Measurements from ENCODE around the gene DHH. TPM values are rescaled to one million over a fixed set of nuclear protein-coding genes. Genes with fewer than 3 reads are reported as not detected.

DHH gene
- total and polyA plus RNA-seq, 9 of the 15 experiments (the other 6 are each of a cell fraction or from before 2014, with no cell fraction given), result 0.07 to 2.6 (median 0.54) TPM

DNA sequence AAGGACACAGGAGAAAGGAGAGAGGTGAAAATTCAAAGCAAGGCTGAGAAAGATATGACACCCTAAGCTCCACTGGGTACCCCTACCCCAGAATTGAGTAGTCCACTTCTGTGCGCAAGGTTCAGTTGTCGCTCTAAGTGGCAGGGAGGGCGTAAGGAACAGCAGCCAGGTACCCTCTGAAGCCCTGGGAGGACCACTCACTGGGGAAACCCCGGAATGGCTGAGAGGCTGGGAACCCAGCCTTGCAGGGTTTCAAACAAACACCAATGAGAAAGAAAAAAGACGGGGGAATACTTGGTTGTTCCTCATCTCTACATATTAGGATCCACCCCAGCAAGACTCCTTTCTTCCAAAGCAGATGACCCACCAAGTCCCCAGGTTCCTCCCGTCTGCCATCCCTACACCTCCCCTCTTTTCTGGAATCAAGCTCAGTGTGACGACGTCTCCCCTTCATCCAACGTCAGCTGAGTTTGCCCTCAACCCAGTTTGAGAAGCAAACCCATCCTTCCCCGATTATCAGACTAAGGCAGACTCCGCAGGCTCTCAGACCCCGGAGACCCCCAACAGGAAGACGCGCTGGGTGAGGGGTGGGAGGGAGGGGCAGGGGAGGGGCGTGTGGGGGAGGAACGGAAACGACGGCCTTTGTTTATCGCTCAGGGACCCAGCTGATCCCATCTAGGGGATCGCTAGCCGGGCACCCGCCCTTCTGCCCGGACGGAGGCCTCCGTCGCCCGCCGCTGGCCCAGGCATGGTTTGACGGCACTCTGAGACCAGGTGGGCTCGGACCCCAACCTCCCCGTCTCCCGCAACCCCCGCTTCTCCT, 15.3 kb upstream of the DHH start (continued):
- 0 out of 4 replicates have a peak, but pooled peaks of 1 of the 2 experiments have one; percentile 33 for TF ChIP-seq FOXA3 (CRISPR knock-in tag; conservative IDR thresholded peaks at IDR 0.05 in 1 of 2, IDR thresholded peaks at IDR 0.05 in 1 of 2)
- TF ChIP-seq SIRT6 (IDR thresholded peaks at IDR 0.05; ENCODE audit: low read depth, low read length), result no peak
- TF ChIP-seq, protein P1, sequence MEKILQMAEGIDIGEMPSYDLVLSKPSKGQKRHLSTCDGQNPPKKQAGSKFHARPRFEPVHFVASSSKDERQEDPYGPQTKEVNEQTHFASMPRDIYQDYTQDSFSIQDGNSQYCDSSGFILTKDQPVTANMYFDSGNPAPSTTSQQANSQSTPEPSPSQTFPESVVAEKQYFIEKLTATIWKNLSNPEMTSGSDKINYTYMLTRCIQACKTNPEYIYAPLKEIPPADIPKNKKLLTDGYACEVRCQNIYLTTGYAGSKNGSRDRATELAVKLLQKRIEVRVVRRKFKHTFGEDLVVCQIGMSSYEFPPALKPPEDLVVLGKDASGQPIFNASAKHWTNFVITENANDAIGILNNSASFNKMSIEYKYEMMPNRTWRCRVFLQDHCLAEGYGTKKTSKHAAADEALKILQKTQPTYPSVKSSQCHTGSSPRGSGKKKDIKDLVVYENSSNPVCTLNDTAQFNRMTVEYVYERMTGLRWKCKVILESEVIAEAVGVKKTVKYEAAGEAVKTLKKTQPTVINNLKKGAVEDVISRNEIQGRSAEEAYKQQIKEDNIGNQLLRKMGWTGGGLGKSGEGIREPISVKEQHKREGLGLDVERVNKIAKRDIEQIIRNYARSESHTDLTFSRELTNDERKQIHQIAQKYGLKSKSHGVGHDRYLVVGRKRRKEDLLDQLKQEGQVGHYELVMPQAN (IDR thresholded peaks at IDR 0.05; ENCODE audit: borderline replicate concordance), result no peak
- TF ChIP-seq, protein P2, sequence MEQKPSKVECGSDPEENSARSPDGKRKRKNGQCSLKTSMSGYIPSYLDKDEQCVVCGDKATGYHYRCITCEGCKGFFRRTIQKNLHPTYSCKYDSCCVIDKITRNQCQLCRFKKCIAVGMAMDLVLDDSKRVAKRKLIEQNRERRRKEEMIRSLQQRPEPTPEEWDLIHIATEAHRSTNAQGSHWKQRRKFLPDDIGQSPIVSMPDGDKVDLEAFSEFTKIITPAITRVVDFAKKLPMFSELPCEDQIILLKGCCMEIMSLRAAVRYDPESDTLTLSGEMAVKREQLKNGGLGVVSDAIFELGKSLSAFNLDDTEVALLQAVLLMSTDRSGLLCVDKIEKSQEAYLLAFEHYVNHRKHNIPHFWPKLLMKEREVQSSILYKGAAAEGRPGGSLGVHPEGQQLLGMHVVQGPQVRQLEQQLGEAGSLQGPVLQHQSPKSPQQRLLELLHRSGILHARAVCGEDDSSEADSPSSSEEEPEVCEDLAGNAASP (IDR thresholded peaks at IDR 0.05), result no peak
- TF ChIP-seq RUNX1 (IDR thresholded peaks at IDR 0.05; ENCODE audit: low read depth), result no peak
- no peak for TF ChIP-seq ZNF445 (CRISPR knock-in tag; IDR thresholded peaks at IDR 0.05; ENCODE audit: low read depth)
- TF ChIP-seq, protein P3, sequence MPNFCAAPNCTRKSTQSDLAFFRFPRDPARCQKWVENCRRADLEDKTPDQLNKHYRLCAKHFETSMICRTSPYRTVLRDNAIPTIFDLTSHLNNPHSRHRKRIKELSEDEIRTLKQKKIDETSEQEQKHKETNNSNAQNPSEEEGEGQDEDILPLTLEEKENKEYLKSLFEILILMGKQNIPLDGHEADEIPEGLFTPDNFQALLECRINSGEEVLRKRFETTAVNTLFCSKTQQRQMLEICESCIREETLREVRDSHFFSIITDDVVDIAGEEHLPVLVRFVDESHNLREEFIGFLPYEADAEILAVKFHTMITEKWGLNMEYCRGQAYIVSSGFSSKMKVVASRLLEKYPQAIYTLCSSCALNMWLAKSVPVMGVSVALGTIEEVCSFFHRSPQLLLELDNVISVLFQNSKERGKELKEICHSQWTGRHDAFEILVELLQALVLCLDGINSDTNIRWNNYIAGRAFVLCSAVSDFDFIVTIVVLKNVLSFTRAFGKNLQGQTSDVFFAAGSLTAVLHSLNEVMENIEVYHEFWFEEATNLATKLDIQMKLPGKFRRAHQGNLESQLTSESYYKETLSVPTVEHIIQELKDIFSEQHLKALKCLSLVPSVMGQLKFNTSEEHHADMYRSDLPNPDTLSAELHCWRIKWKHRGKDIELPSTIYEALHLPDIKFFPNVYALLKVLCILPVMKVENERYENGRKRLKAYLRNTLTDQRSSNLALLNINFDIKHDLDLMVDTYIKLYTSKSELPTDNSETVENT (CRISPR knock-in tag; IDR thresholded peaks at IDR 0.05), result no peak
- no peak for TF ChIP-seq NRF1 (conservative IDR thresholded peaks at IDR 0.05 in 1 of 2, IDR thresholded peaks at IDR 0.05 in 1 of 2)
- no peak for TF ChIP-seq ZBTB17 (CRISPR knock-in tag; IDR thresholded peaks at IDR 0.05)
- TF ChIP-seq MAFF (IDR thresholded peaks at IDR 0.05; ENCODE audit: low read length), result no peak
- no peak for TF ChIP-seq ZNF354B (CRISPR knock-in tag; IDR thresholded peaks at IDR 0.05)
- TF ChIP-seq ZBTB2 (IDR thresholded peaks at IDR 0.05), result 0 out of 2 replicates have a peak, but pooled peaks have one; percentile 2
- 0 out of 2 replicates have a peak, but pooled peaks have one; percentile 34 for TF ChIP-seq ZNF644 (tag; IDR thresholded peaks at IDR 0.05; ENCODE audit: low read depth)
- TF ChIP-seq SAP30 (IDR thresholded peaks at IDR 0.05; ENCODE audit: borderline replicate concordance, insufficient read depth, low read depth, low read length, poor library complexity, severe bottlenecking), result peak; percentile 38
- no peak for TF ChIP-seq ATF1 (CRISPR knock-in tag; IDR thresholded peaks at IDR 0.05)
- TF ChIP-seq ATF1 (tag; IDR thresholded peaks at IDR 0.05), result no peak
